GM20000 (cell line): ENCODE data around the gene GCGR.

Experiments
- DNase-seq: peaks from one replicate; pipeline ENCODE4 v3.0.0; 2012; ENCODE audit warnings: low spot score
- CTCF ChIP-seq: IDR thresholded peaks from 2 replicates; pipeline ENCODE4 v1.5.1; 2012; ENCODE audit warnings: mild to moderate bottlenecking, control low read depth; ENCODE audit errors: extremely low read depth, missing control alignments

GCGR gene

GRCh38 chr17:81858170-81858966, 54.4 kb downstream of the GCGR start:
- TF ChIP-seq CTCF = no peak

GRCh38 chr17:81858967-81859905, 55.3 kb downstream of the GCGR start:
- TF ChIP-seq CTCF = no peak
- no peak for DNase-seq

More at GRCh38 chr17:81858170-81858966, 54.4 kb downstream of the GCGR start:
- no peak for DNase-seq

- no peak for DNase-seq
- no peak for TF ChIP-seq CTCF
Observed at GRCh38 chr17:81859906-81860755, 56.2 kb downstream of the GCGR start, which contains the start of gene P4HB. Gene P4HB, minus strand, starts transcription at chr17:81860535. Its CDS starts 64 bp downstream, at chr17:81860471.

- DNase-seq = peak; percentile 100
- no peak for TF ChIP-seq CTCF
Observed at GRCh38 chr17:81860756-81861568, 57.0 kb downstream of the GCGR start.

- no peak for DNase-seq
- TF ChIP-seq CTCF = no peak
Observed at GRCh38 chr17:81863123-81863675, 59.2 kb downstream of the GCGR start.
